ENCODE data around the gene DSP. TPM values are rescaled to one million over a fixed set of nuclear protein-coding genes. Genes with fewer than 3 reads are reported as not detected.

DSP gene
- total and polyA plus RNA-seq, 2 of the 13 experiments (the other 11 are each of a cell fraction or from before 2014, with no cell fraction given) = 89.8 to 117 TPM

DNA sequence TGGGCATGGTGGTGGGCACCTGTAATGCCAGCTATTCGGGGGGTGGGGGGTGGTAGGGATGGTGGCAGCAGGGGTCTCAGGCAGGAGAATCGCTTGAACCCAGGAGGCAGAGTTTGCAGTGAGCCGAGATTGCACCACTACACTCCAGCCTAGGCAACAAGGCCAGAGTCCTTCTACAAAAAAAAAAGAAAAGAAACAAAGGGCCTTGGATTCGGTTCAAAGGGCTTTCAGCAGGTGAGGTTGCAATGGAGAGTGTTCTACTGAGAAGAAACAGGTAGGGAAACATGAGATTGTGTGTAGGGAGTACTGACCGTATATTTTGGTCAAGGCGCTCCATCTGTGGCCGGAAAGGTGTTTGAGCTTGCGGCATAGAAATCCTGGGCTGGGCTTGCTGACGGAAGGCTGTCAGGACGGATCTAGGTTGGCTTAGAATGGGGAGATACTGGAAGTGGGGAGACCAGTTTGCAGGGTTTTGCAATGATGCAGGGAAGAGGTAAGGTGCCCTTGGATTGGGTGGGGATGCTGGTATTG is 40.7 kb upstream of the DSP start (continued):
- peak; percentile 20; the same call in 1 of the 2 replicates for TF ChIP-seq CEBPG (CRISPR knock-in tag; IDR thresholded peaks at IDR 0.05)
- TF ChIP-seq MIXL1 (CRISPR knock-in tag; IDR thresholded peaks at IDR 0.05) = no peak
- no peak for TF ChIP-seq ETV6 (CRISPR knock-in tag; conservative IDR thresholded peaks at IDR 0.05)
- no peak for TF ChIP-seq ZNF282 (IDR thresholded peaks at IDR 0.05; ENCODE audit: partially characterized antibody)
- TF ChIP-seq PHF21A (CRISPR knock-in tag; IDR thresholded peaks at IDR 0.05) = no peak
- TF ChIP-seq, protein P1, sequence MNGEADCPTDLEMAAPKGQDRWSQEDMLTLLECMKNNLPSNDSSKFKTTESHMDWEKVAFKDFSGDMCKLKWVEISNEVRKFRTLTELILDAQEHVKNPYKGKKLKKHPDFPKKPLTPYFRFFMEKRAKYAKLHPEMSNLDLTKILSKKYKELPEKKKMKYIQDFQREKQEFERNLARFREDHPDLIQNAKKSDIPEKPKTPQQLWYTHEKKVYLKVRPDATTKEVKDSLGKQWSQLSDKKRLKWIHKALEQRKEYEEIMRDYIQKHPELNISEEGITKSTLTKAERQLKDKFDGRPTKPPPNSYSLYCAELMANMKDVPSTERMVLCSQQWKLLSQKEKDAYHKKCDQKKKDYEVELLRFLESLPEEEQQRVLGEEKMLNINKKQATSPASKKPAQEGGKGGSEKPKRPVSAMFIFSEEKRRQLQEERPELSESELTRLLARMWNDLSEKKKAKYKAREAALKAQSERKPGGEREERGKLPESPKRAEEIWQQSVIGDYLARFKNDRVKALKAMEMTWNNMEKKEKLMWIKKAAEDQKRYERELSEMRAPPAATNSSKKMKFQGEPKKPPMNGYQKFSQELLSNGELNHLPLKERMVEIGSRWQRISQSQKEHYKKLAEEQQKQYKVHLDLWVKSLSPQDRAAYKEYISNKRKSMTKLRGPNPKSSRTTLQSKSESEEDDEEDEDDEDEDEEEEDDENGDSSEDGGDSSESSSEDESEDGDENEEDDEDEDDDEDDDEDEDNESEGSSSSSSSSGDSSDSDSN (CRISPR knock-in tag; IDR thresholded peaks at IDR 0.05) = no peak
- TF ChIP-seq ZNF780A (CRISPR knock-in tag; IDR thresholded peaks at IDR 0.05) = no peak
- TF ChIP-seq ZNF12 (CRISPR knock-in tag; IDR thresholded peaks at IDR 0.05) = no peak
- TF ChIP-seq, protein P2, sequence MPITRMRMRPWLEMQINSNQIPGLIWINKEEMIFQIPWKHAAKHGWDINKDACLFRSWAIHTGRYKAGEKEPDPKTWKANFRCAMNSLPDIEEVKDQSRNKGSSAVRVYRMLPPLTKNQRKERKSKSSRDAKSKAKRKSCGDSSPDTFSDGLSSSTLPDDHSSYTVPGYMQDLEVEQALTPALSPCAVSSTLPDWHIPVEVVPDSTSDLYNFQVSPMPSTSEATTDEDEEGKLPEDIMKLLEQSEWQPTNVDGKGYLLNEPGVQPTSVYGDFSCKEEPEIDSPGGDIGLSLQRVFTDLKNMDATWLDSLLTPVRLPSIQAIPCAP (CRISPR knock-in tag; IDR thresholded peaks at IDR 0.05; ENCODE audit: low read depth) = no peak
- TF ChIP-seq GTF3A (CRISPR knock-in tag; conservative IDR thresholded peaks at IDR 0.05) = no peak
- no peak for TF ChIP-seq ZNF263 (CRISPR knock-in tag; IDR thresholded peaks at IDR 0.05)
- no peak for TF ChIP-seq KLF12 (CRISPR knock-in tag; IDR thresholded peaks at IDR 0.05; ENCODE audit: borderline replicate concordance)
- TF ChIP-seq ZNF451 (CRISPR knock-in tag; IDR thresholded peaks at IDR 0.05) = no peak
- TF ChIP-seq FOXO1 (CRISPR knock-in tag; IDR thresholded peaks at IDR 0.05) = no peak
- peak; percentile 45; the same call in 1 of the 2 replicates for TF ChIP-seq SOX5 (CRISPR knock-in tag; IDR thresholded peaks at IDR 0.05; ENCODE audit: borderline replicate concordance)
- TF ChIP-seq KDM6A (CRISPR knock-in tag; IDR thresholded peaks at IDR 0.05; ENCODE audit: low read depth) = no peak
- TF ChIP-seq SMC3 (IDR thresholded peaks at IDR 0.05; ENCODE audit: low read length) = no peak
- no peak for TF ChIP-seq ARHGAP35 (CRISPR knock-in tag; IDR thresholded peaks at IDR 0.05; ENCODE audit: borderline replicate concordance)
- TF ChIP-seq, protein P3, sequence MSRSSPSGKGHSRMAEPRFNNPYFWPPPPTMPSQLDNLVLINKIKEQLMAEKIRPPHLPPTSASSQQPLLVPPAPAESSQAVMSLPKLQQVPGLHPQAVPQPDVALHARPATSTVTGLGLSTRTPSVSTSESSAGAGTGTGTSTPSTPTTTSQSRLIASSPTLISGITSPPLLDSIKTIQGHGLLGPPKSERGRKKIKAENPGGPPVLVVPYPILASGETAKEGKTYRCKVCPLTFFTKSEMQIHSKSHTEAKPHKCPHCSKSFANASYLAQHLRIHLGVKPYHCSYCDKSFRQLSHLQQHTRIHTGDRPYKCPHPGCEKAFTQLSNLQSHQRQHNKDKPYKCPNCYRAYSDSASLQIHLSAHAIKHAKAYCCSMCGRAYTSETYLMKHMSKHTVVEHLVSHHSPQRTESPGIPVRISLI (CRISPR knock-in tag; IDR thresholded peaks at IDR 0.05; ENCODE audit: borderline replicate concordance) = peak; percentile 78
- TF ChIP-seq ZBTB8A (CRISPR knock-in tag; IDR thresholded peaks at IDR 0.05; ENCODE audit: borderline replicate concordance, low read depth) = no peak
- TF ChIP-seq ZBTB3 (CRISPR knock-in tag; IDR thresholded peaks at IDR 0.05; ENCODE audit: borderline replicate concordance, low read depth) = no peak
- no peak for TF ChIP-seq ZSCAN22 (CRISPR knock-in tag; IDR thresholded peaks at IDR 0.05)
- 0 out of 2 replicates have a peak, but pooled peaks have one; percentile 3 for TF ChIP-seq ZNF788 (CRISPR knock-in tag; IDR thresholded peaks at IDR 0.05; ENCODE audit: borderline replicate concordance)
- peak; percentile 69 for TF ChIP-seq HNF4A (CRISPR knock-in tag; IDR thresholded peaks at IDR 0.05)
- TF ChIP-seq, protein P4, sequence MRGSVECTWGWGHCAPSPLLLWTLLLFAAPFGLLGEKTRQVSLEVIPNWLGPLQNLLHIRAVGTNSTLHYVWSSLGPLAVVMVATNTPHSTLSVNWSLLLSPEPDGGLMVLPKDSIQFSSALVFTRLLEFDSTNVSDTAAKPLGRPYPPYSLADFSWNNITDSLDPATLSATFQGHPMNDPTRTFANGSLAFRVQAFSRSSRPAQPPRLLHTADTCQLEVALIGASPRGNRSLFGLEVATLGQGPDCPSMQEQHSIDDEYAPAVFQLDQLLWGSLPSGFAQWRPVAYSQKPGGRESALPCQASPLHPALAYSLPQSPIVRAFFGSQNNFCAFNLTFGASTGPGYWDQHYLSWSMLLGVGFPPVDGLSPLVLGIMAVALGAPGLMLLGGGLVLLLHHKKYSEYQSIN (CRISPR knock-in tag; IDR thresholded peaks at IDR 0.05; ENCODE audit: borderline replicate concordance) = no peak
